Stimulated activated CD4-positive, alpha-beta T cell treated with anti-CD3 and anti-CD28 coated beads, Interleukin-2, amount 100 ng/mL, for 24 hours (primary cell): ENCODE measurements around the gene NRXN2.
A peak's percentile ranks its signal among the peaks of the same experiment; 100 is the strongest.
"Not testable (repeated sequence)": the region's sequence is repeated elsewhere in the genome, so short reads cannot be mapped to it uniquely, and the experiment has no call there.

ENCODE experiments used
- DNase-seq, 2 donors: peaks; one replicate each; pipeline ENCODE4 v3.0.0-alpha.2; 2020

The NRXN2 gene

GRCh38 chr11:64667154-64667745 is 55.7 kb downstream of the NRXN2 start:
- DNase-seq = no peak

DNA sequence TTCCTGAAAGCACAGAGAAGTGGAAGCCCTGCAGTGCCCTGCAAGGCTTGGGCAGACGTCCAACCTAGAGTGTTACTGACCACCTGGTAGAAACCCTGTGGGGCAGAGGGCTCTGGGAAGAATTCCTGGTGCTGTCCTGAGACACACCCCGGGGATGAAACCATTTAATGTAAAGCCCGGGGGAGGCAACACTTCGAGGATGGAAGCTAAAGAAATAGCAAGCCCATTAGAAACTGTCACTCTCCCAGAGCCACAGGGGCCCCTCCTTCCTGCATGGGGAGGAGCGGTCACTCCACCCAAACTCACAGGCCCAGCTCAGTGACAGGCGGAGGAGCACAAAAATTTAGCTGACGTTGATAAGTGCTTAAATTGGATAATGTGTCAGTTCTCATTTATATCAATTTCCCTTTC is 57.6 kb downstream of the NRXN2 start:
- DNase-seq = no peak

DNA sequence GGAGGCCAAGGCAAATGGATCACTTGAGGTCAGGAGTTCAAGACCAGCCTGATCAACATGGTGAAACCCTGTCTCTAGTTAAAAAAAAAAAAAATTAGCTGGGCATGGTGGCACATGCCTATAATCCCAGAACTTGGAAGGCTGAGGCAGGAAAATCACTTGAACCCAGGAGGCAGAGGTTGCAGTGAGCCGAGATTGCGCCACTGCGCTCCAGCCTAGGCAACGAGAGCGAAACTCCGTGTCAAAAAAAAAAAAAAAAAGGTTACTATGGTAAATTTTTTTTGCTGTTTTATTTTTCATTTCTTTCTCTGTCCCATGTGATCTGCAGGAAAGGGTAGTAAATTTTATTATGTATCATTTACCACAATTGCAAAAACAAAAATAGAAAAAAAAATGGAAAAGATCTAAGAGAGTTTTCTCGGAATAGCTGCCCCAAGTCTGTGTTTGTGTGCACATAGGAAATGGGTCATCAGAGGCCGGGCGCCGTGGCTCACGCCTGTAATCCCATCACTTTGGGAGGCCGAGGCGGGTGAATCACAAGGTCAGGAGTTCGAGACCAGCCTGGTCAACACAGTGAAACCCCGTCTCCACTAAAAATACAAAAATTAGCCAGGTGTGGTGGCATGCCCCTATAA is 58.6 kb downstream of the NRXN2 start:
- not testable (repeated sequence) for DNase-seq

- DNase-seq = no peak
Measured at GRCh38 chr11:64663656-64664055, 59.3 kb downstream of the NRXN2 start.

DNA sequence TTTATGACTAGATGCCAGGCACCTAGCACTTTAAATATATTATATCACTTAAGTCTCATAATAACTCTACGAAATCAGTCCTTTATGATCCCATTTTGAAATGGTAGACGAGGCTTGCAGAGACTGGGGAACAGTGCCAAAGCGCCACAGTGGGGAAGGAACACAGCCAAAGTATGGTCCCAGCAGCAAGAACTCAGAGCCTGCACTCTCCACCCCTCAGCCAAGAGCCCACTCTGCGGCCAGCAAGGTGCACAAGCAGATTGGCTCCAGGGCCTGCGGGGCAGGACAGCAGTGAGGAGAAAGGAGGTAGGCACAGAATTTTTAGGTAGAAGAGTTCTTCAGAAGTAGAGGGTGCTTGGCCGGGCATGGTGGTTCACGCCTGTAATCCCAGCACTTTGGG is 61.4 kb downstream of the NRXN2 start:
- DNase-seq = no peak

GRCh38 chr11:64661146-64661545 is 61.9 kb downstream of the NRXN2 start:
- no peak for DNase-seq

DNA sequence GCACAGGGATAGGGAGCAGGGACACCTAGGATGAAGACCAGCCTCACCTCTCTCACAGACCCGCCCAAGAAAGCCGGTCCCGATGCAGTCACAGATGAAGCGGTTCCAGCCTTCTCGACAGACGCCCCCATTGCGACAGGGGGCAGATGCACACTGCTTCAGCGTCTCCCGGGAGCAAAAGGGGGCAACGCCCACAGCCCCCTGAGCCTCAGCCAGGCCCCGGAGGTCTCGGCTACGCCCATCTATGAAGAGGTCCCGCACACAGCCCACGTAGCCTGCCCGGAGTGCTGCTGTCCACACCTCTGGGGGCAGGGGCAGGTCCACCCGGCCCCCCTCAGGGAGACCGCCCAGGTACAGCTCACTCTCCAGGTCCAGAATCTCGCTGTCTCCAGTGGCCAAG is 62.3 kb downstream of the NRXN2 start:
- DNase-seq = no peak

DNA sequence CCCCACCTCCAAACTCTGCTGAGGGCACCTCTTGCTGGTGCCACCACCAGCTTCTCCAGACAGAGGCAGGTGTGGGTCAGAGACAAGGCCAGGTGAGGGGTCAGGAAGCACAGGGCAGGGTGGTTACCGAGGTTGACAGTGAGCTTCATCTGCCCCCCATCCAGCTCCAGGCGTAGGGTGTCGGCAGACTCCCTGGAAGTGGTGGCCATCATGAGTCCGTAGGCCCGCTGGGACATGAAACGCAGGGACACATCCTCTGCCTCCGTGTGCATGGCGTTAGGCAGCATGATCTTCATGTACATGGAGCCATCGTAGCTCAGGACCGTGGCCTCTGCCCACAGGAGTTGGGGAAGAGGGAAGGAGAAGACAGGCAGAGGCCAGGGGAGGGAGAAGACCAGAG is 62.8 kb downstream of the NRXN2 start:
- DNase-seq = no peak

DNA sequence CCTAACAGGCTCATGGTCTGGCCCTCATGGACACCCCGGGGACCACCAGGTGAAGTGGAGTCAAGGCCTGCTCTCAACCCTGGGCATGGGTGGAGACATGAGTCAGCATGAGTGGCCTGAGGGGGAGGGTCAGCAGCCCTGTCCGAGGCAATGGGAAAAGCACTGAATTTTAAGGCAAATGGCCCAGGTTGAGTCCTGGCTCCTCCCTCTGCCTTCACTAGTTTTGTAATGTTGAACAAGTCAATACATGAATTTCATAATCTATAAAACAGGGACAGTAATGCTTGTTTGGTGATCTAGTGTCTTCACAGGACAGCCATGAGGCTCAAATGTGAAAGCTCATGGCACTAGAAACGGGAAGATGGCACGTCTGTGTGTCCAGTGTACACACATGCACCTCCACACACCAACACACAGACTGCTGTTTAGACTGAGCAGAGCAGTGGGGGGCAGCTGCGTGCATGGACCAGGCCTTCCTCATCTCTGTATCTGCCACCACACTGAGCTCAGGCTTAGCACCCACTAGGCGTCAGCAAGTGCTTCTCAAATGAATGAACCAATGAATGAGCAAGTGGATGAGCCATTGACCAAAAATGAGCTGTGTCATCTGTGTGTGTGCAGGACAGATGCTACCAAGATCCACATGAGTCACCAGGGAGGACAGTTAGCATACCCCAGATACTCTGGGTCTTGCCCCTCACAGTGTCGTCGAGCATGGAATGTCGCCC is 63.4 kb downstream of the NRXN2 start:
- DNase-seq = no peak

GRCh38 chr11:64658265-64658664 is 64.7 kb downstream of the NRXN2 start:
- no peak for DNase-seq

DNA sequence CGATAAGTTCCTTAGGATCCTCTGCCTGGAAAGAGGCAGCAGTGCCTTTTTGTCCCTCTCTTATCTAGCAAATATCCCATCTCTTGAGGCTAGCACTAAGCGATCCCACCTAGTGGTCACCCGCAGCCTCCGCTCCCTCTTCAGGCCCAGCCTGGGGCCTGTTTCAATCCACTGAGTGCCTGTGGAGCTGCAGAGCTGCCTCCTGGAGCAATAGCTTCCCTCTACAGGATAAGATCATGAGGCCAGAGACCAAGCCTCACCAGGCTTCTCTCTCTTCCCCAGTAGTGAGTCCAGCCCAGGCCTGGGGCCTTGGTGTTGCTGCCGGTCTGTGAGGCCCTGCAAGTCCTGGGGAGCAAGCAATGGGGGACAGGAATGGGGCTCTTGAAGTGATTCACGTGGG is 66.1 kb downstream of the NRXN2 start:
- DNase-seq = no peak

DNA sequence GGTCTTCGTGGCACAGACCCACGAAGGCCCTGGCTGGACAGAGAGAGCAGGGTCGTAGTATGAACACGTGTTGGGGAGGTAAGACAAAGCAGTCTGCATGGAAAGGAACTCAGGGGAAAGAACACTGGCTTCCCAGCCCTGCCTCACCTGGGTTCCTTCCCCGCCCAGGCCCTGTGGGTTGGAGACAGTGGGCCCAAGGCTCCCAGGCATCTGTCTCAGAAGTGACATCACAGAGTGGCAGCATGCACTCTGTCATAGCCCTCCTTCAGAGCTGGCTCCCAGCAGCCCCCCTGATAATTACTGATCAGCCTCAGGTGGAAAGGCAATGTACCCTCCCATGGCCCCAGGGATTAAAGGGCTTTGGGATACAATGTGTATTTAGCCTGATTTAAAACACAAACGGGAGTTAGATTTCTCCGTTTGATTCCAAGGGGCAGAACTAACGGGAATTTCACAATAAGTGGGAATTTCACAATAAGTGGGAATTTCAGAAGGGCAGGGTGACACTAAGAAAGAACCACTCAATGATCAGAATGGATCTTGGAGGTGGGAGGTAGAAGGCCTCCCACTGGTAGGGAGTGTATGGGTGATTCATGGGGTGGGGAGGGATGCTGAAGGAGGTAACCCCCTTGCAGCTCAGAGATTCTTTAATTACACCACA is 66.9 kb downstream of the NRXN2 start:
- DNase-seq = no peak

DNA sequence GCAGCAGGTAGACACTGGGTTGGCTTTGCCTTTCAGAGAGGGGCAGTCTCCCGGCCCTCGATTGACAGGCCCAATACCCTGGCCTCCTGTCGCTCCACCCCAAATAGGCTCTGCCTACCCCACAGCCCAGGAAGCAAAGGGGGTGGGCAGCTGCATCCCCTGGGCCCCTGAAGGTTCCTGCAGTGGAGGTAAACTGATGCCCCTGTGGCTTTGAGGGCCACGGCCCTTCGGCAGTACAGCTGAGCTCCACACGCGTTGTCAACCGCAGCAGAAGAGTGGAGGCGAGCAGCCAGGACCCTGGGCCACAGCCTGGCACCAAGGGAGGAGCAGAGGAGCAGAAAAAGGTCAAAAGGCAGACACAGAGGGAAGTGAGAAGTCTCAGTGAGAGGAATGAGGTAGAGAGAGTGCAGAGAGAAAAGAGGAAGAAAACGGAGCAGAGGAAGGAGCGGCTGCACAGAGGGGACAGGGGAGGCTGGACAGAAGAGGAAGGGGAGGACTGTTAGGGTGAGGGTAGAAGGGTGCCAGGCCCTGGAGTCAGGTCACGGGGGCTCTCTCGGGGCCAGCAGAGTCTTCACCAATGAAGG is 67.9 kb downstream of the NRXN2 start:
- DNase-seq = no peak

- DNase-seq = no peak
Measured at GRCh38 chr11:64654439-64654838, 68.6 kb downstream of the NRXN2 start.

GRCh38 chr11:64653388-64653973 is 69.5 kb downstream of the NRXN2 start:
- DNase-seq = no peak

- peak; percentile 85 to 86 for DNase-seq
Measured at GRCh38 chr11:64652586-64653387, 70.2 kb downstream of the NRXN2 start.

DNA sequence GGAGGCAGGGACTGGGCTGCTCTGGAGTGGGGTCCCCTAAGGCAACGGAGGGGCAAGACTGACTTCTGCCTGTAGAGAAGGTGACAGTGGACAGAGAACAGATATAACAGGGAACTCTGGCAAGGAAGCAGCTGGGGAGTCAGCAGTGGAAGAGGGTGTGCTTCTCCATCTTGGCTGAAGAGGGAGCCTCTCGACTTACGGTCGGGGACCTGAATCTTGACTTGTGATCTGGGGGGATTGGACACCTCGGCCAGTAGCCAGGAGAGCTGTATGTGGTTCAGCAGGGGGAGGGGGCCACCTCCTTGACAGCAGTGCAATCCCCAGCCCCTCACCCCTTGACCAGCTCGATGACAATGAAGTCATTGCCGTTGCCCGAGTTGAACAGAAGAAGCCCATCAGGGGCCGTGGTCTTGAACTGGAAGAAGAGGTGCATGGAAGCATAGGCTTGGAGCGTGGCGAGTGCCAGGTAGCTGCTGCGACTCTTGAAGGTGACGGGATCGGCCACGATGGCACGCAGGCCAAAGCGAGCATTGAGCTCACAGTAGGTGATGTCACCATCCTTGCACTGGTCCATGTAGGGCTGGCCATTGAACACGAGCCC is 72.0 kb downstream of the NRXN2 start:
- no peak for DNase-seq

DNA sequence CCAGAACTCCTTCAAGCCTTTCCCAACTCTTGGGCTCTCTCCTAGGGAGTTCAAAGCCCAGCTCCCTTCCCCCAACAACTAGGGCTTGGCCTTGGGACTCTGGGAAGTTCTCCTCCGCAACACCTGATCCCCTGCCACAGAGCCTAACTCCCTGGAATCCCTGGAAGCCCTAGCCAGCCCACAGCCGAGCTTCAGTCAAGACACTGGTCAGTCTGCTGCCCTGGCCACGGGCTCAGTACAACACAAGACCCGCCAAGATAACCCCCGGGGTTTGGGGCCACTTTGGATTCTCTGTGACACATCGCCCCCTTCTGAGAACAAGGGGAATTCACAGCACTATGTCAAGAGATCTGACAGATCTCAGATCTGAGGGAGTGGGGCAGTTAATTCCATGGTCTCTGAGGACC is 73.7 kb downstream of the NRXN2 start:
- DNase-seq = no peak

DNA sequence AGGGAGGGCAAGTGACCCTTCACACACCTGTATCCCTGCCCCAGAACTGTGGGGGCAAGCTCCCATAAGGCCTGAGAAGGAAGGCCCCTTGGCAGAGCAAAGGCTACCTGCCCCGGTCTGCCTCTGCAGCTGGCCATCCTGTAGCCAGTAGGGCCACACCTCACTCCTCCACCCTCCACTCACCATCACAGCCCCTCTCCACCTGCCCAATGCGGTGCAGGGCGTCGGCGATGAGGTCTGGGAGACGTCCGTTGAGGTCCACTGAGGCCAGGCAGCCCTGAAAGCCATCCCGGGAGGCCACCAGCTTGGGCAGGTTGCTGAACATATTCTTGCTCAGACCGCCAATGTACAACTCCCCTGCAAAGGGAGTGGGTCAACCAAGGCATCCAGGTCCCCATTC is 74.4 kb downstream of the NRXN2 start:
- no peak for DNase-seq

DNA sequence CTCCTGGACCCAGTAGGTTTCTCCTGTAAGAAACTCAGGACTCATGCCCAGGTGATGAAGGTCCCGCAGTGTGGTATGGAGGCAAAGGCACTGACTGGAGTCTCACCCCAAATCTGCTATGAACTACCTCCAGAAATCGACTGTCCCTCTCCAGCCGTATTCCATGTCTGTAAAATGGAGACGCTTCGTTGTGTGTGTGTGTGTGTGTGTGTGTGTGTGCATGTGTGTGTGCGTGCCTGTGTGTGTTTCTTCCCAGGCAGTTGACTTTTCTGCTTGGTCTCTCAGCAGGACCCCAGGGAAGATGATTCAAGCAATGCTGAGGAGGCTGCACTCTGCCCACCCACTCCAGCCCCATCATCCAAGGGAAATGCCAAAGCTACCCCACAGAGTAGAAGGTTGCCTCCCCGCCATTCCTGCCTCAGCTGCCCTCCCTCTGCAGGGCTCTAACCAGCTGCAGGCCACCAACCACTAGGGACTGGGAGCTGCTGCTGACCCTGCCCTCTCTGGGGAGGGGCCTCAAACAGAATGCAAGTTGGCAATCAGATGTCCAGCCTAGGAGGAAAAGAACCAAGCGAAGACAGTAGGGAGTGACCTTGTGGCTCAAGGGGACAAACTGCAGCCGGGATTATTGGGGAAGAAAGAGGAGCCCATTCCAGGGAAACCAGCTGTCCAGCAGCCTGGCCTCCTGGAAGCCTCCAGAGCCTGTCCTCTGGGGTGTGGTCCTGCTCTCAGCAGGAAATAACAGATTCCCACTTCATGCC is 75.8 kb downstream of the NRXN2 start:
- no peak for DNase-seq
